Neural cell (in vitro differentiated cells): Measurements from ENCODE around the gene LPAR5. TPM values are rescaled to one million over a fixed set of nuclear protein-coding genes. Genes with fewer than 3 reads are reported as not detected.
A peak's percentile ranks its signal among the peaks of the same experiment; 100 is the strongest.

ENCODE experiments used
- H2AFZ ChIP-seq: fragments of 200-600, 300-800 bp; sonication (generic), shearing (Covaris generic); 2 replicates; pipeline ENCODE4 v1.6.0; 2014; ENCODE audit warnings: low read depth, mild to moderate bottlenecking, antibody characterized with exemption, low read length, moderate library complexity
- H3F3A ChIP-seq: fragments of 200-600 bp; shearing (Covaris generic); 2 replicates; pipeline ENCODE4 v1.6.1; 2016; ENCODE audit warnings: mild to moderate bottlenecking, moderate library complexity, mixed read lengths, antibody characterized with exemption, low read length; ENCODE audit not compliant: insufficient read depth, poor library complexity, severe bottlenecking
- H3K27ac ChIP-seq: fragments of 200-600, 300-800 bp; sonication (generic), shearing (Covaris generic); 2 replicates; pipeline ENCODE4 v1.5.1; 2014; ENCODE audit warnings: mild to moderate bottlenecking, low read length, moderate library complexity
- H3K27me3 ChIP-seq: fragments of 300-800, 200-600 bp; sonication (generic), shearing (Covaris generic); 2 replicates; pipeline ENCODE4 v1.6.0; 2014; ENCODE audit warnings: mild to moderate bottlenecking, low read depth, low read length, moderate library complexity; ENCODE audit not compliant: insufficient read depth
- H3K36me3 ChIP-seq: fragments of 300-800, 200-600 bp; sonication (generic), shearing (Covaris generic); 2 replicates; pipeline ENCODE4 v1.5.1; 2014; ENCODE audit warnings: mild to moderate bottlenecking, antibody characterized with exemption, low read length, moderate library complexity; ENCODE audit not compliant: insufficient read depth
- H3K4me2 ChIP-seq: fragments of 300-800, 200-600 bp; sonication (generic), shearing (Covaris generic); 2 replicates; pipeline ENCODE4 v1.6.0; 2014; ENCODE audit warnings: mild to moderate bottlenecking, low read length
- H3K4me3 ChIP-seq: fragments of 300-800, 200-600 bp; sonication (generic), shearing (Covaris generic); 2 replicates; pipeline ENCODE4 v1.5.1; 2014; ENCODE audit warnings: mild to moderate bottlenecking, low read length, moderate library complexity
- H3K79me2 ChIP-seq: fragments of 200-600 bp; shearing (Covaris generic); replicated peaks from 2 replicates; pipeline ENCODE4 v1.6.0; 2014; ENCODE audit warnings: mild to moderate bottlenecking, low read length, moderate library complexity; ENCODE audit not compliant: insufficient read depth
- H3K9ac ChIP-seq: fragments of 300-800, 200-600 bp; sonication (generic), shearing (Covaris generic); 2 replicates; pipeline ENCODE4 v1.6.1; 2016; ENCODE audit warnings: mild to moderate bottlenecking, low read length, mixed read lengths
- H3K9me2 ChIP-seq: fragments of 200-600 bp; shearing (Covaris generic); 2 replicates; pipeline ENCODE4 v1.6.1; 2016; ENCODE audit warnings: mild to moderate bottlenecking, low read length, mixed read lengths; ENCODE audit not compliant: insufficient read depth
- H3K9me3 ChIP-seq: fragments of 200-600, 300-800 bp; sonication (generic), shearing (Covaris generic); 2 replicates; pipeline ENCODE4 v1.6.1; 2016; ENCODE audit warnings: mild to moderate bottlenecking, mixed run types, low read length, moderate library complexity, mixed read lengths
- H4K20me1 ChIP-seq: fragments of 200-600 bp; shearing (Covaris generic); 2 replicates; pipeline ENCODE4 v1.6.1; 2016; ENCODE audit warnings: mild to moderate bottlenecking, mixed run types; ENCODE audit not compliant: insufficient read depth
- EP300 ChIP-seq: fragments of 450-650 bp; conservative IDR thresholded peaks from 2 replicates; pipeline ENCODE4 v1.6.1; 2014; ENCODE audit warnings: antibody characterized with exemption, mild to moderate bottlenecking, moderate library complexity; ENCODE audit not compliant: poor library complexity, severe bottlenecking
- EZH2 ChIP-seq: fragments of 200-600, 300-800 bp; shearing (Covaris generic), sonication (generic); IDR thresholded peaks from 2 replicates; pipeline ENCODE4 v1.6.1; 2014; ENCODE audit warnings: antibody characterized with exemption, low read length, borderline replicate concordance, mild to moderate bottlenecking; ENCODE audit not compliant: insufficient read depth, poor library complexity, severe bottlenecking
- MXI1 ChIP-seq: fragments of 450-650 bp; conservative IDR thresholded peaks from 2 replicates; pipeline ENCODE4 v1.6.1; 2014; ENCODE audit warnings: antibody characterized with exemption, mild to moderate bottlenecking; ENCODE audit not compliant: poor library complexity, severe bottlenecking
- POLR2AphosphoS5 ChIP-seq: IDR thresholded peaks from 2 replicates; pipeline ENCODE4 v1.6.1; 2012
- RAD21 ChIP-seq: fragments of 450-650 bp; conservative IDR thresholded peaks from 2 replicates; pipeline ENCODE4 v1.6.1; 2014; ENCODE audit warnings: antibody characterized with exemption, mild to moderate bottlenecking, moderate library complexity
- SMC3 ChIP-seq: fragments of 450-650 bp; conservative IDR thresholded peaks from 2 replicates; pipeline ENCODE4 v1.6.1; 2014; ENCODE audit warnings: antibody characterized with exemption, mild to moderate bottlenecking, moderate library complexity; ENCODE audit not compliant: poor library complexity
- TAF1 ChIP-seq: IDR thresholded peaks from 2 replicates; pipeline ENCODE4 v1.6.1; 2012; ENCODE audit warnings: low read depth
- polyA plus RNA-seq: library from polyadenylated mRNA; depleted of rRNA; stranded (reverse); fragments of >200 nt; gene quantifications from 2 replicates; pipeline ENCODE4 v1.2.3, GENCODE V29; 2014
- TF ChIP-seq, protein P1 (sequence below): fragments of 450-650 bp; IDR thresholded peaks from 2 replicates; pipeline ENCODE4 v1.5.1; 2014; ENCODE audit warnings: antibody characterized with exemption, mild to moderate bottlenecking, moderate library complexity; ENCODE audit not compliant: poor library complexity, severe bottlenecking
- TF ChIP-seq, protein P2 (sequence below): IDR thresholded peaks from 2 replicates; pipeline ENCODE4 v1.6.1; 2012; ENCODE audit warnings: borderline replicate concordance

Gene LPAR5
- polyA plus RNA-seq, 1 donor from 2014 or later: not detected

DNA sequence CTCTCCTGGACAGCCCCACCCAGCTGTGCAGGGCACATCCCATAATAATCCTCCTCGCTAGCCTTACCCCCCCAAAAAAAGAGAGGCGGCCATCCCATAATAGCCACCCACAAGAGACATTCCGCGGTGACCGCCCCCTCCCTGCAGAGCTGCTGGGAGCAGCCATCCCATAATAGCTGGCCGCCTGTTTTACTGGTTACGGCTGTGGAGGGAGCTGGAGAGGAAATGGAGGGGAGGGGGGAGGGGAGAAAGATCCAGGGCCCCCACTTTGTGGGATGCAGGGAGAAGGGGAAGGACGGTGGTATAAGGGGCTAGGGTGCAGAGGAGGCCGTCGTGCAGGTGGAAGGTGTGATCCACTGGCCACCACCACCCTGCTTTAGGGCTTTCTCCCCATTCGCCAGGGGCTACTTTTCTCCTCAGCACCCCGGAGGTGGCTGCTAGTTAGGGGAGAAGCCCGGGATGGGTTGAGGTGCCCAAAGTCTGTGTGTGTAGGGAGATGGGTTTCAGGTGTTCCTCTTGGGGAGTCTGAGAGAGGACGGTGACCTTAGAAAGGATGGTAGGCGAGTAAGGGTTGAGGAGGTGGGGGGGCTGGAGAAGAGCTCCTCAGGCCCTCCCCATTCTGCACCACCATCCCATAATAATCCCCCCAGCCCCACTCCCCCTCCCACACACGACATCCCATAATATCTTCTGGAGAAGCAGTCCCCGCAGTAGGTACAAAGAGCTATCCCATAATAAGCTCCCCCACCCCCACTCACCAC is 22.6 kb downstream of the LPAR5 start:
- Histone ChIP-seq H4K20me1 (no peaks in the 10 kb centered on the region), H3K9me2 (no peaks in the 10 kb centered on the region), H3K9me3 (no peaks in the 10 kb centered on the region), H3K36me3 (no peaks in the 10 kb centered on the region), H3K79me2 (no peaks in the 10 kb centered on the region), H3F3A (peaks cover 20% of the 10 kb centered on the region), H3K4me2 (peak overlapping the region; percentile 68), H3K27ac (peak overlapping the region; percentile 94), H3K4me3 (peak overlapping the region; percentile 59), H2AFZ (peak overlapping the region; percentile 73), H3K9ac (peak overlapping the region; percentile 81), H3K27me3 (no peaks in the 10 kb centered on the region)
- TF ChIP-seq EP300 (no peak), POLR2AphosphoS5 (peak; percentile 16)

DNA sequence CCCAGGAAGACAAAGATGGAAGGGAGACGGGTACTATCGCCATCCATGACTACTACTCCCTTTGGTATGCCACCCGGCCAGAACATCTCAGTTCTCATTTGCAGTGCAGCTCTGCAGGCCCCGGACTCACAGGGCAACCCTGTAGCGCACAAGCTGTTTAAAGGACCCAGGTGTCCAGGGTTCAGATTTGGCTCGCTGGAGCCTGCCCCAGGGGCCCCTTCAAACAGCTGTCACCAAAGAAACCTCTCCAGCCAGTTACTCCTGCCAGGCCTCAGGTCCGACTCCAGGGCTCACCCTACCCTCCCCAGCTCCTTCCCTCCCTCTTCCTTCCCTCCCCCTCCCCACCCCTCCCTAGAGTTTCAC is 23.1 kb downstream of the LPAR5 start:
- H3F3A ChIP-seq: peaks cover 20% of the 10 kb centered on the region
- no peaks in the 10 kb centered on the region for H3K79me2 ChIP-seq
- H3K4me2 ChIP-seq: peak overlapping the region; percentile 68
- peak overlapping the region; percentile 94 for H3K27ac ChIP-seq
- H3K27me3 ChIP-seq: no peaks in the 10 kb centered on the region
- H3K9ac ChIP-seq: peak overlapping the region; percentile 81
- H4K20me1 ChIP-seq: no peaks in the 10 kb centered on the region
- TF ChIP-seq MXI1 (no peak), RAD21 (no peak), EP300 (no peak), SMC3 (no peak), POLR2AphosphoS5 (no peak), TAF1 (no peak), EZH2 (no peak)
- TF ChIP-seq, protein P1, sequence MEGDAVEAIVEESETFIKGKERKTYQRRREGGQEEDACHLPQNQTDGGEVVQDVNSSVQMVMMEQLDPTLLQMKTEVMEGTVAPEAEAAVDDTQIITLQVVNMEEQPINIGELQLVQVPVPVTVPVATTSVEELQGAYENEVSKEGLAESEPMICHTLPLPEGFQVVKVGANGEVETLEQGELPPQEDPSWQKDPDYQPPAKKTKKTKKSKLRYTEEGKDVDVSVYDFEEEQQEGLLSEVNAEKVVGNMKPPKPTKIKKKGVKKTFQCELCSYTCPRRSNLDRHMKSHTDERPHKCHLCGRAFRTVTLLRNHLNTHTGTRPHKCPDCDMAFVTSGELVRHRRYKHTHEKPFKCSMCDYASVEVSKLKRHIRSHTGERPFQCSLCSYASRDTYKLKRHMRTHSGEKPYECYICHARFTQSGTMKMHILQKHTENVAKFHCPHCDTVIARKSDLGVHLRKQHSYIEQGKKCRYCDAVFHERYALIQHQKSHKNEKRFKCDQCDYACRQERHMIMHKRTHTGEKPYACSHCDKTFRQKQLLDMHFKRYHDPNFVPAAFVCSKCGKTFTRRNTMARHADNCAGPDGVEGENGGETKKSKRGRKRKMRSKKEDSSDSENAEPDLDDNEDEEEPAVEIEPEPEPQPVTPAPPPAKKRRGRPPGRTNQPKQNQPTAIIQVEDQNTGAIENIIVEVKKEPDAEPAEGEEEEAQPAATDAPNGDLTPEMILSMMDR: no peak
- TF ChIP-seq, protein P2, sequence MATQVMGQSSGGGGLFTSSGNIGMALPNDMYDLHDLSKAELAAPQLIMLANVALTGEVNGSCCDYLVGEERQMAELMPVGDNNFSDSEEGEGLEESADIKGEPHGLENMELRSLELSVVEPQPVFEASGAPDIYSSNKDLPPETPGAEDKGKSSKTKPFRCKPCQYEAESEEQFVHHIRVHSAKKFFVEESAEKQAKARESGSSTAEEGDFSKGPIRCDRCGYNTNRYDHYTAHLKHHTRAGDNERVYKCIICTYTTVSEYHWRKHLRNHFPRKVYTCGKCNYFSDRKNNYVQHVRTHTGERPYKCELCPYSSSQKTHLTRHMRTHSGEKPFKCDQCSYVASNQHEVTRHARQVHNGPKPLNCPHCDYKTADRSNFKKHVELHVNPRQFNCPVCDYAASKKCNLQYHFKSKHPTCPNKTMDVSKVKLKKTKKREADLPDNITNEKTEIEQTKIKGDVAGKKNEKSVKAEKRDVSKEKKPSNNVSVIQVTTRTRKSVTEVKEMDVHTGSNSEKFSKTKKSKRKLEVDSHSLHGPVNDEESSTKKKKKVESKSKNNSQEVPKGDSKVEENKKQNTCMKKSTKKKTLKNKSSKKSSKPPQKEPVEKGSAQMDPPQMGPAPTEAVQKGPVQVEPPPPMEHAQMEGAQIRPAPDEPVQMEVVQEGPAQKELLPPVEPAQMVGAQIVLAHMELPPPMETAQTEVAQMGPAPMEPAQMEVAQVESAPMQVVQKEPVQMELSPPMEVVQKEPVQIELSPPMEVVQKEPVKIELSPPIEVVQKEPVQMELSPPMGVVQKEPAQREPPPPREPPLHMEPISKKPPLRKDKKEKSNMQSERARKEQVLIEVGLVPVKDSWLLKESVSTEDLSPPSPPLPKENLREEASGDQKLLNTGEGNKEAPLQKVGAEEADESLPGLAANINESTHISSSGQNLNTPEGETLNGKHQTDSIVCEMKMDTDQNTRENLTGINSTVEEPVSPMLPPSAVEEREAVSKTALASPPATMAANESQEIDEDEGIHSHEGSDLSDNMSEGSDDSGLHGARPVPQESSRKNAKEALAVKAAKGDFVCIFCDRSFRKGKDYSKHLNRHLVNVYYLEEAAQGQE: no peak
- peak overlapping the region; percentile 59 for H3K4me3 ChIP-seq
- no peaks in the 10 kb centered on the region for H3K36me3 ChIP-seq
- no peaks in the 10 kb centered on the region for H3K9me2 ChIP-seq
- H3K9me3 ChIP-seq: no peaks in the 10 kb centered on the region
- peak overlapping the region; percentile 73 for H2AFZ ChIP-seq
